ENCODE data around the gene AGBL5. TPM values are rescaled to one million over a fixed set of nuclear protein-coding genes. Genes with fewer than 3 reads are reported as not detected.

The AGBL5 gene, protein sequence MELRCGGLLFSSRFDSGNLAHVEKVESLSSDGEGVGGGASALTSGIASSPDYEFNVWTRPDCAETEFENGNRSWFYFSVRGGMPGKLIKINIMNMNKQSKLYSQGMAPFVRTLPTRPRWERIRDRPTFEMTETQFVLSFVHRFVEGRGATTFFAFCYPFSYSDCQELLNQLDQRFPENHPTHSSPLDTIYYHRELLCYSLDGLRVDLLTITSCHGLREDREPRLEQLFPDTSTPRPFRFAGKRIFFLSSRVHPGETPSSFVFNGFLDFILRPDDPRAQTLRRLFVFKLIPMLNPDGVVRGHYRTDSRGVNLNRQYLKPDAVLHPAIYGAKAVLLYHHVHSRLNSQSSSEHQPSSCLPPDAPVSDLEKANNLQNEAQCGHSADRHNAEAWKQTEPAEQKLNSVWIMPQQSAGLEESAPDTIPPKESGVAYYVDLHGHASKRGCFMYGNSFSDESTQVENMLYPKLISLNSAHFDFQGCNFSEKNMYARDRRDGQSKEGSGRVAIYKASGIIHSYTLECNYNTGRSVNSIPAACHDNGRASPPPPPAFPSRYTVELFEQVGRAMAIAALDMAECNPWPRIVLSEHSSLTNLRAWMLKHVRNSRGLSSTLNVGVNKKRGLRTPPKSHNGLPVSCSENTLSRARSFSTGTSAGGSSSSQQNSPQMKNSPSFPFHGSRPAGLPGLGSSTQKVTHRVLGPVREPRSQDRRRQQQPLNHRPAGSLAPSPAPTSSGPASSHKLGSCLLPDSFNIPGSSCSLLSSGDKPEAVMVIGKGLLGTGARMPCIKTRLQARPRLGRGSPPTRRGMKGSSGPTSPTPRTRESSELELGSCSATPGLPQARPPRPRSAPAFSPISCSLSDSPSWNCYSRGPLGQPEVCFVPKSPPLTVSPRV
- total RNA-seq (2014; rRNA removed; shearing (Covaris generic)), result 45.4 and 46.7 TPM in 2 replicates

DNA sequence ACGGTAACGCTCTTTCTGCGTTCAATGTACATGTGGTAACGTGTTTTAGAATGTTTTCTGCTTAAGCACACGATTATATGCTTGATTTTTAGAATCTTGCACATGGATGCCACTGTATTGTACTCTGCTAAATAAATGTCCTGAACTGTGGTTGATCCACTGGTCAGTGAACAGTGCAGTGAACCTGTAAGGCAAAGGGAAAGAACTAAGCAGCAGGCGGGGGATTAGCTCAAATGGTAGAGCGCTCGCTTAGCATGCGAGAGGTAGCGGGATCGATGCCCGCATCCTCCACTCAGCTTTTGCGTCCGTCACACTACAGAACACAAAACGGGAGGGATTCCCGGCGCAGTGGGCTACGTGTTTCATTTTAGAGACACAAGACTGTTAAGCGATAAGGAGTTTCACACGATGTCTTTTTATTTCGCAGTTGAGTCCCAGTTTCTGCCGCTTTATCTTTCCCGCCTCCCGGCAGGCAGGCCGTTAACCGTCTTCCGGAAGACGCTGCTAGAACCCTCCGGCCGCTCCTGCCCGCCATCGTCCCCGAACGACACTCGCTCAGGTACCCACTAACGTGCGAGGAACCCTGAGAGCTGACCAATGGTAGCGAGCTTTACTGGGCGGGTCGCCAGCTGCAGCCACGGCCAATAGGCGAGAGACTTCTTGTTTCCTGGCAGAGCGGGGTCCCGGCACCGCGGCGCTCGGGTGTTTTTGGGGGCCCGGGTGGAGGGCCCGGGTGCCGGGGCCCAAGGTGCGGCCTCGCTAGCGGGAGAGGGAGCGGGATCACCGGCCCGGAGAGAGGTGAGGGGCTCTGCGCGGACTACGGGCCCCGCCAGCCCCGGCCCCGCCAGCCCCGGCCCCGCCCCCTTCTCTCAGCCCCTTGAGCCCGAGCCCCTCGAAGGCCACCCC lies at the start of gene AGBL5:
TSS of gene AGBL5 (plus strand) at position 673 of the 906 bp plus-strand sequence. CDS start 1,291 bp downstream, outside the sequence.
- H3K27me3 ChIP-seq (ENCODE audit: control insufficient read depth, insufficient read depth, low read length), result no peaks in the 10 kb centered on the region
- peaks cover 14% of the 10 kb centered on the region for H3K36me3 ChIP-seq (replicated peaks; ENCODE audit: control insufficient read depth, insufficient read depth, low read length)
- DNase-seq, result peak; percentile 99
- H3K4me3 ChIP-seq (ENCODE audit: insufficient read depth, low read depth, low read length), result peak within 1 kb of the TSS; percentile 91

DNA sequence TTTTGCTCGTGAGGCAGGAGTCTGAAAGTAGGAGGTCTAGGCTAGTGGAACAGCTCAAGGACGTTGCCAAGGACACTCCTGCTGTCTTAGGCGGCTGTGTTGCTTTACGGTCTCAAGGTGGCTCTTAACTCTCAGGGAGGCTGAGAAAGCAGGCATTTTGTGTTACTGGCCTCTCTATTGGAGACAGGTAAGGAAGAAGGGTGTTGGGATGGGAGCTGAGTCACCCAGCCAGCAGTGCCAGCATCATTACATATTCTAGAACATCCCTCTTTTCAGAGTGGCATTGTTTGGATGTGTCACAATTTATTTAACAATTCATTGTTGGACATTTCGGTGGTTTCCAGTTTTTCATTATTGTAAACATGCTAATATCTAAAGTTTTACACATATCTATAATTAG lies 49.5 kb upstream of the AGBL5 start:
- peak; percentile 55 for DNase-seq
- Histone ChIP-seq H3K36me3 (replicated peaks; ENCODE audit: control insufficient read depth, insufficient read depth, low read length) (no peaks in the 10 kb centered on the region), H3K27me3 (ENCODE audit: control insufficient read depth, insufficient read depth, low read length) (no peaks in the 10 kb centered on the region), H3K4me3 (ENCODE audit: insufficient read depth, low read depth, low read length) (no peak overlapping the region)

DNA sequence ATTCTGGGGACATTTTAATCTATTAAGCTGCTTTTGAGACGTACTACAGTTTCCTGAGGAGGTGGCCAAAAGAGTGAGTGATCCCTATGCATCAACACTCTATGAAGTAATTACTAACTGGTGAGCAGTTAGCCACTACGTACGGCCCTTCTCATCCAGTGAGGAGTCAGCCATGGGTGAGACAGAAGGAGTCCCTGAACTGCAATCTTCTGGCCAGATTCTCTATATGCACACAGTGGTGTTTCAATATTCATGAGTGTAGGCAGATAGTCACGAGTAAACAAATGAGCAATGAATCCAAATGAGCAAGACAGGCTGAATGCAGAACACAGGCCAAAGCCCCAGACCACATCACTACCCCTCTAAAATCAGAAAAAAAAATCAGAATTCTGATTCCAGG lies 48.5 kb upstream of the AGBL5 start:
- Histone ChIP-seq H3K4me3 (ENCODE audit: insufficient read depth, low read depth, low read length) (no peak overlapping the region), H3K36me3 (replicated peaks; ENCODE audit: control insufficient read depth, insufficient read depth, low read length) (no peaks in the 10 kb centered on the region), H3K27me3 (ENCODE audit: control insufficient read depth, insufficient read depth, low read length) (no peaks in the 10 kb centered on the region)
- DNase-seq, result no peak

DNA sequence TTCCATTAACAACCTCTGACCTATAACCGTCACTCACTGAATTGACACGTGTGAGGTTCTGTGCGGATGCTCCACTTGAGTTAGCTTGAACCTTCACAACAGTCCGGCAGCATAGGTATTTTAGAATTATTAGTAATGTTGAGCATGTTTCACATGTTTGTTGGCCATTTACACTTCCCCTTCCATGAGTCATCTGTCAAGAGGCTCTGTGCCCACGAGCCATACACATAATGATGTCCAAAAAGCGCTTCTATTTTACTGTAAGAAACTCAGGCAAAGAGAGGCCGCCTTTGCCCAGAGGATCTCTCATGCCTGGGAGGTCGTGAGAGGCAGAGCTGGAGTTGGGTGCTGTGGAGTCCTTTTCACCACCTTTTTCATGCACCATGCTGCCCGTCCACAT lies 47.6 kb upstream of the AGBL5 start:
- H3K36me3 ChIP-seq (replicated peaks; ENCODE audit: control insufficient read depth, insufficient read depth, low read length), result no peaks in the 10 kb centered on the region
- H3K4me3 ChIP-seq (ENCODE audit: insufficient read depth, low read depth, low read length), result no peak overlapping the region
- no peak for DNase-seq
- H3K27me3 ChIP-seq (ENCODE audit: control insufficient read depth, insufficient read depth, low read length), result no peaks in the 10 kb centered on the region

DNA sequence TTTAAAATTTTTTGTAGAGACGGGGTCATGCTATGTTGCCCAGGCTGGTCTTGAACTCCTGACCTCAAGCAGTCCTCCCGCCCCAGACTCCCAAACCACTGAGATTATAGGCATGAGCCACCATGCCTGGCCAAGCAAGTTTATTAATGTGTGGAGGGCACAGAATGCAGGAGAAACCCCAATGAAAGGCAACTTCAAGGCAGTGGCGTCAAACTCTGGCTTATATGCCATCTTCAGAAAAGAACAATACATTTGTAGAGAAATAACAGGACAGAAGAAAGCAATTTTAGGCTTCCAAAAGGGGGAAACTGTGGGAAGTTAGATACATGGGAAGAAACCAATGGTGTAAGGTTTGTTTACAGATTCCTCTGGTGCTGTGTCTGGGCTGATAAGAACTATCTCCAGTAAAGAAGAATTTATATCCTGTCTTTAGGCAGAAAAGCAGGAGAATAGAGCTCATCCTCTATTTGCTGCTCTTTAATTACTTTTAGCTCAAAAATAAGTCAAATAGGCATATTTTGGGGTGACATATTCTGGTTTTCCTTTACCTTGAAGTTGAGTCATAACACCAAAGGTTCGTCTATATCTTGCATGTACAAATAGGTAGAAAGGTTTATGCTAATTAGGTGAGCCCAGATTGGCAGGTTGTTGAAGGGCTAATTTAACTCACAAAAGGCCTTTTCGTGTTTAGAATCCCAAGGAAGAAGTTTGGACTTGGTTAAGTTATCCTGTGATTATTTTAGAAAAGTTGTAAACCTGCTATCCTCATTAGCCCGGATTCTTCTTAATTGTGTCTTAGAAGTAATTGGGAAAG lies 44.7 kb upstream of the AGBL5 start:
- Histone ChIP-seq H3K27me3 (ENCODE audit: control insufficient read depth, insufficient read depth, low read length) (no peaks in the 10 kb centered on the region), H3K36me3 (replicated peaks; ENCODE audit: control insufficient read depth, insufficient read depth, low read length) (no peaks in the 10 kb centered on the region), H3K4me3 (ENCODE audit: insufficient read depth, low read depth, low read length) (no peak overlapping the region)
- no peak for DNase-seq

DNA sequence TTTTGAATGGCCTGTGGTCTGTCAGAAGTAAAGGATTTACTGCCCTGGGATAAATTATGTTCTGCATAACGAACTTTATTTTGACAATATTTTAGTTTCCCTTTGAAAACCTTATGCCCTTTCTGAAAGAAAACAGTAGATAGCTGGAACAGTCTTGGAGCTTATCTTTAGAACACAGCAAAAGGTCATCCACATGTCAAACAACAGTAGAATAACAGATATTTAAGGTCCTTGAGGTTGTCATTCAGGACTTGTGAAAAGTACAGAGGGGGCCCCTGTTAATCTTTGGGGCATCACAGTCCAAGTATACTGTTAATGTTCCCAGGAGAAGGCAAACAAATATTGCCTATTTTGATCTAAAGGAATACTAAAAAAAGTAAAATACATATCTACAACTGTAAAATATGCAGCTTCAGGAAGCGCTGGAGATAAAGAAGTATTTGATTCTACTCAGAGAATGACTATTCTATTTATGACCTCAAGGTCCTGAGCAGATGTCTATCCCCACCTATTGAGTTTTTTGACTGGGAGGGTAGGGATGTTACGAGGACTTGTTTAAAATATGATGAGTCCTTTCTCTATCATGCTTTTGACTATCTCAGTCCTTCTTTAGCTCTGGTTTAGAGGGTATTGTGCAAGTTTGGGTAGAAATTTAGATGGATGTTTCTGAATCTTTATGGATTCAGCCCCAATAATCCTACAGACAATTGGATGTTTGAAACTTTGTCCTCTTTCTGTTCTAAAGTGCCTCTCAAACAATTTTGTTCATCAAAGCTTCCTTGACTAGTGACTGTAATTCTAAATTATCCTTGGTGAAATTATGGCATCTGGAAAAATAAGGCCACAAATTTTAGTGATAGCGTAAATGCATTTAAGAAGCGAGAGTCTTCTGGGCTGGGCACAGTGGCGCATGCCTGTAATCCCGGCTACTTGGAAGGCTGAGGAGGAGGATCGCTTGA lies 43.8 kb upstream of the AGBL5 start:
- Histone ChIP-seq H3K27me3 (ENCODE audit: control insufficient read depth, insufficient read depth, low read length) (no peaks in the 10 kb centered on the region), H3K4me3 (ENCODE audit: insufficient read depth, low read depth, low read length) (no peak overlapping the region), H3K36me3 (replicated peaks; ENCODE audit: control insufficient read depth, insufficient read depth, low read length) (no peaks in the 10 kb centered on the region)
- no peak for DNase-seq

DNA sequence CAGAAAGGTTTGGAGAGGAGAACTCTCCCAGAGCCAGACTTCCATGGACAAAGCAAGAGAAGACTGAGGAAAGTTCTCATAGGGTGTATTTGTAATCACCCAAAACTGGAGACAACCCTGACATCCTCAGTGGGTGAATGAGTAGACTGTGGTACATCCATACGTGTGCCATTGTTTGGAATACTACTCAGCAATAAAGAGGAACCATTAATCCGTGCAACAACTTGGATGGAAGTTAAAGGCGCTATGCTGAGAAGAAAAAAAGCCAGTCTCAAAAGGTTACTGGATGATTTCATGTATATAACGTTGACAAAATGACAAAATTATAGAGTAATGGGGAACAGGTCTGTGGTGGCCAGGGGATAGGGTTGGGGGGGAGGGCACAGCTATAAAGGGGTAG lies 42.8 kb upstream of the AGBL5 start:
- DNase-seq, result no peak
- H3K36me3 ChIP-seq (replicated peaks; ENCODE audit: control insufficient read depth, insufficient read depth, low read length), result no peaks in the 10 kb centered on the region
- no peaks in the 10 kb centered on the region for H3K27me3 ChIP-seq (ENCODE audit: control insufficient read depth, insufficient read depth, low read length)
- no peak overlapping the region for H3K4me3 ChIP-seq (ENCODE audit: insufficient read depth, low read depth, low read length)

DNA sequence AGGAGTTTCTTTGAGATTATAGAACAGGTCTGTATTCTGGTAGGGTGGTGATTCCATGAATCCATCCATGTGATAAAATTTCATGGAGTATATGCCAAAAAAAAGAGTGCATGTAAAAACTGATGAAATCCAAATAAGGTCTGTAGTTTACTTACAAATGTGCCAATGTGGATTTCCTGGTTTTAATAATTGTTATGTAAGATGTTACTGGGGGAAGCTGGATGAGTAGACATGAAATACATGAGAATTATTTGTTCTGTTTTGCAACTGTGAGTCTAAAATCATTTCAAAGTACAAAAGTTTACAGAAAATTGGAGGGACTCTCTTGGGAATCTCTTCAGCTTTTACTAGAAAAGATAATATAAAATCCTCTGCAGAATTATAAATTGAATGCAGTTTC lies 42.4 kb upstream of the AGBL5 start:
- DNase-seq, result no peak
- H3K4me3 ChIP-seq (ENCODE audit: insufficient read depth, low read depth, low read length), result no peak overlapping the region
- H3K36me3 ChIP-seq (replicated peaks; ENCODE audit: control insufficient read depth, insufficient read depth, low read length), result no peaks in the 10 kb centered on the region

DNA sequence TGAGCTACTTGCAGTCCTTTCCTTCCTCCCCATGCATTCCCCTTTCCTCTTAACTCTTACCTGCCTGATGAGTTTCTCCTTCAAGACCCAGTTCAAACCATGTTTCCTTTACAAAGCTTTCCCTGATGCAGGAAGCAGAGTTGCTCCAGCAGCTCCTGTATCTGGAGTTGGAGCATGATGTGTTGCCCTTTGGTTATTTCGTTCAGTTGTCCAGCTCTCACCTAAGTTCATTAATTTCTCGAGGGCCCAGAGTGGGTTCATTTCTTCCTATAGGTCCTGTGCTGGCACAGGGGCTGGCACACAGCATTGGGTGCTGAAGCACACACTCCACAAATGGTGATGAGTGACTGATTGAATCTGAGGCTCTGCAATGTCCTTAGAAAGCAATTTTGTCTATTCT lies 41.8 kb upstream of the AGBL5 start:
- no peaks in the 10 kb centered on the region for H3K27me3 ChIP-seq (ENCODE audit: control insufficient read depth, insufficient read depth, low read length)
- no peak for DNase-seq
- H3K36me3 ChIP-seq (replicated peaks; ENCODE audit: control insufficient read depth, insufficient read depth, low read length), result no peaks in the 10 kb centered on the region
- no peak overlapping the region for H3K4me3 ChIP-seq (ENCODE audit: insufficient read depth, low read depth, low read length)

More for the DNA sequence above, 42.4 kb upstream of the AGBL5 start:
- H3K27me3 ChIP-seq (ENCODE audit: control insufficient read depth, insufficient read depth, low read length), result no peaks in the 10 kb centered on the region

DNA sequence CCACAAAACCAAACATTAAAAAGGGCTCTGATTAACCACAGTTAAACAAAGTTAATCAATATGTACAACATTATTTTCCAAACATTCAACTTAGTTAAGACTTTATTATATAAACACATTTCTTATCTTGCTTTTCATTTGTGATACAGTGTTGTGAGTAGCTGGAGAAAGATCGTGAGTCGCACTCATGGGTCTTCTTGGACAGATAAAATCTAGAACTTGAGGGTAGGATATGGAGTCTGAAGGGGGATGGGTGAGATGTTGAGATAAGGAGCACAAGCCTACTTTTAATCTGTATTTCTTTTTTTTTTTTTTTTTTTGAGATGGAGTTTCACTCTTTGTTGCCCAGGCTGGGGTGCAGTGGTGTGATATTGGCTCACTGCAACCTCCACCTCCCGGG lies 41.3 kb upstream of the AGBL5 start:
- H3K4me3 ChIP-seq (ENCODE audit: insufficient read depth, low read depth, low read length), result no peak overlapping the region
- no peaks in the 10 kb centered on the region for H3K36me3 ChIP-seq (replicated peaks; ENCODE audit: control insufficient read depth, insufficient read depth, low read length)
- H3K27me3 ChIP-seq (ENCODE audit: control insufficient read depth, insufficient read depth, low read length), result no peaks in the 10 kb centered on the region
- DNase-seq, result no peak

DNA sequence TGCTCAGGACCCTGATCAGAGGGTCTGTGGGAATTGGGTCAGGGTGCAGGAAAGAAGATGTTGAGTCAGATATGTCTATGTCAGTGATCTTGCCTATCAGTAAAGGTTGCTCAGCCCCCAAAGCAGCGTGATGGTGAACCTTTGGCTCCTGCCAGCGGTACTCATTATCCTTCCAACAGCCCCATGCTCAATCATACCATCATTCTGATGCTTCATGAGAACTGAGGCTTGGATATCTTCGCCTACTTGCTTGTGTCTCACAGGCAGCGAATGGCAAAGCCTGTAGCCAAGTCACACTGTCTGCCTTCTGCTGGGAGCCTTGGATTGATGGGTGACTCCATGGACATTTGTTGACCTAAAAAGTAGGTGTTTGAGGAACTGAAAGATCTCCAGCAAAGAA lies 37.7 kb upstream of the AGBL5 start:
- DNase-seq, result no peak
- Histone ChIP-seq H3K36me3 (replicated peaks; ENCODE audit: control insufficient read depth, insufficient read depth, low read length) (no peaks in the 10 kb centered on the region), H3K27me3 (ENCODE audit: control insufficient read depth, insufficient read depth, low read length) (no peaks in the 10 kb centered on the region)

DNA sequence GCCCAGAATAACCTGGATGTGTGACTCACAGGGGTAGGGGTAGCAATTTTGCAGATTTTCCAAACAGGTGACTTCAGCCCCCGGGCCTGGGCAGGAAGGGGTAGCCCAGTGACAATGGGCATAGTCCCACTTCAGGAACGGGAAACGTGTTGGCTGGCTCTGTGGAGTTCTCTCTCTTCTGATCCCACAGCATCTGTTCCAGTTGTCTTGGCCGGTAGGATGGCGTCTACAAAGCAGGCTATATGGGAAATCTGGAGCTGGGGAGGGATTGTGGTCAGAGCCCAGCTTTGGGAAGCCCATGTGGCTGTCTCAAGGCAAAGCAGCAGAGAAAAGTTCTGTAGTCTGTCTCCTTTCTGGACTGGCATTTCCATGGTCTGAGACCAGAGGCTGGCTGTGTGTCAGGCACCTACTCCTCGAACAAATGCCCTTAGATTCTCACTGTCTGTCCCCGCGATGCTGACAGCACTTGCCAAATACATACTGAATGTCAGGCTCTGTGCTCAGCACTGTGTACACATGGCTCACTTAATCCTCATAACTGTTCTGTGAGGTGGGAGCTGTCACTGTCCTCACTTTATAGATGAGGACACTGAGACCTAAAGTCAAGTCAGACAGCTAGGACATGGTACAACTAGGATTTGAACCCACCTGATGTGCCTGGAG lies 36.6 kb upstream of the AGBL5 start:
- no peaks in the 10 kb centered on the region for H3K36me3 ChIP-seq (replicated peaks; ENCODE audit: control insufficient read depth, insufficient read depth, low read length)
- H3K27me3 ChIP-seq (ENCODE audit: control insufficient read depth, insufficient read depth, low read length), result no peaks in the 10 kb centered on the region
- H3K4me3 ChIP-seq (ENCODE audit: insufficient read depth, low read depth, low read length), result no peak overlapping the region
- DNase-seq, result no peak

More for the DNA sequence above, 37.7 kb upstream of the AGBL5 start:
- H3K4me3 ChIP-seq (ENCODE audit: insufficient read depth, low read depth, low read length), result no peak overlapping the region
